ENCODE measurements around the gene MAGI1.

Gene MAGI1

DNA sequence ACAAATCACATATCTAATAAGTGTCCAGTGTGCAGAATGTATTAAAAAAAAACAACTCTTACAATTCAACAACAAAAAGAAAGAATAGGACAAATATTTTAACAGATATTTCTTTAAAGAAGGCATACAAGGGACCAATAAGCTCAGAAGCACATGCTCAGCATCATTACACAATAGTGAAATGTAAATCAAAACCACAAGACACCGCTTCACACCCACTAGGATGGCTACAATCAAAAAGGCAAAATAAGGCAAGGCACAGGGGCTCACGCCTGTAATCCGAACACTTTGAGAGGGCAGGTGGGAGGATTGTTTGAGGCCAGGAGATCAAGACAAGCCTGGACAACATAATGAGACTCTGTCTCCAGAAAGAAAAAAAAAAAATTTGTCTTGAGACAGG is 255.6 kb downstream of the MAGI1 start:
- Histone ChIP-seq H3K4me3 (ENCODE audit: insufficient read depth, low read length, poor library complexity, severe bottlenecking) (no peak overlapping the region), H3K9me3 (ENCODE audit: insufficient read depth, low read length) (no peaks in the 10 kb centered on the region), H3K36me3 (ENCODE audit: low read length) (no peaks in the 10 kb centered on the region), H3K9ac (ENCODE audit: low read length) (no peak overlapping the region), H3F3A (ENCODE audit: insufficient read depth) (no peaks in the 10 kb centered on the region), H2AFZ (ENCODE audit: low read depth, low read length, severe bottlenecking) (no peak overlapping the region), H3K79me2 (ENCODE audit: insufficient read depth, low read length) (no peaks in the 10 kb centered on the region), H3K4me2 (ENCODE audit: low read depth, low read length, poor library complexity, severe bottlenecking) (no peak overlapping the region), H3K27me3 (ENCODE audit: low read length) (no peaks in the 10 kb centered on the region), H3K27ac (ENCODE audit: low read depth, low read length) (no peak overlapping the region), H3K9me2 (replicated peaks; ENCODE audit: insufficient read depth, low read length) (no peaks in the 10 kb centered on the region), H4K20me1 (ENCODE audit: low read depth, low read length) (no peaks in the 10 kb centered on the region)
- TF ChIP-seq CTCF (IDR thresholded peaks at IDR 0.05; ENCODE audit: insufficient read depth, low read length, poor library complexity, severe bottlenecking): no peak
- TF ChIP-seq EZH2phosphoT487 (conservative IDR thresholded peaks at IDR 0.05; ENCODE audit: low read length): no peak

- Histone ChIP-seq H2AFZ (ENCODE audit: low read depth, low read length, severe bottlenecking) (no peak overlapping the region), H3K27ac (ENCODE audit: low read depth, low read length) (no peak overlapping the region), H3K79me2 (ENCODE audit: insufficient read depth, low read length) (no peaks in the 10 kb centered on the region), H3K9me2 (replicated peaks; ENCODE audit: insufficient read depth, low read length) (no peaks in the 10 kb centered on the region), H3K4me2 (ENCODE audit: low read depth, low read length, poor library complexity, severe bottlenecking) (no peak overlapping the region), H3K36me3 (ENCODE audit: low read length) (no peaks in the 10 kb centered on the region), H3F3A (ENCODE audit: insufficient read depth) (no peaks in the 10 kb centered on the region), H3K27me3 (ENCODE audit: low read length) (no peaks in the 10 kb centered on the region), H4K20me1 (ENCODE audit: low read depth, low read length) (no peaks in the 10 kb centered on the region), H3K4me3 (ENCODE audit: insufficient read depth, low read length, poor library complexity, severe bottlenecking) (no peak overlapping the region), H3K9ac (ENCODE audit: low read length) (no peak overlapping the region), H3K9me3 (ENCODE audit: insufficient read depth, low read length) (no peaks in the 10 kb centered on the region)
- TF ChIP-seq EZH2phosphoT487 (conservative IDR thresholded peaks at IDR 0.05; ENCODE audit: low read length) (no peak), CTCF (IDR thresholded peaks at IDR 0.05; ENCODE audit: insufficient read depth, low read length, poor library complexity, severe bottlenecking) (no peak)
Measured at GRCh38 chr3:65781594-65781993, 257.1 kb downstream of the MAGI1 start.

DNA sequence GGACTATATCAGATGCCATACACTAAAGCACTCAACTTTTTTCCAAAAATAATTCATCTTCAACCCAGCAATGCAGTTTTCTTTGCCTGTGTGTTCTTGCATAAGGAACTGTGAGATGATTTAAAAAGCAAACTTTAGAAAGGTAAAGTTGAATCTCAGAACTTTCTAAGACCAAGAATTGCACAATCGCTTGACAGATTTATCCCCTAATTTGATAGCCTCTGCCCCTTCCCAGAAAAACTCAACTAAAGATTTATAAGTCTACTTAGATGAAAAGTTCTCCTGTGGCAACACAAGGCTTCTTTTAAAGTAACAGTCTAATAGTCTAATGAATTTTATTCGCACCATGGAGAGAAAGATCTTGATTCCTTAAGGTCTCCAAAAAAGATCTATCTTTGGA is 259.3 kb downstream of the MAGI1 start:
- no peak overlapping the region for H3K4me3 ChIP-seq (ENCODE audit: insufficient read depth, low read length, poor library complexity, severe bottlenecking)
- no peaks in the 10 kb centered on the region for H3K9me3 ChIP-seq (ENCODE audit: insufficient read depth, low read length)
- no peak overlapping the region for H3K4me2 ChIP-seq (ENCODE audit: low read depth, low read length, poor library complexity, severe bottlenecking)
- H3K79me2 ChIP-seq (ENCODE audit: insufficient read depth, low read length): no peaks in the 10 kb centered on the region
- H3K9ac ChIP-seq (ENCODE audit: low read length): no peak overlapping the region
- no peak overlapping the region for H2AFZ ChIP-seq (ENCODE audit: low read depth, low read length, severe bottlenecking)
- no peaks in the 10 kb centered on the region for H3F3A ChIP-seq (ENCODE audit: insufficient read depth)
- no peaks in the 10 kb centered on the region for H4K20me1 ChIP-seq (ENCODE audit: low read depth, low read length)
- H3K27ac ChIP-seq (ENCODE audit: low read depth, low read length): no peak overlapping the region
- no peaks in the 10 kb centered on the region for H3K9me2 ChIP-seq (replicated peaks; ENCODE audit: insufficient read depth, low read length)
- TF ChIP-seq CTCF (IDR thresholded peaks at IDR 0.05; ENCODE audit: insufficient read depth, low read length, poor library complexity, severe bottlenecking): no peak
- TF ChIP-seq EZH2phosphoT487 (conservative IDR thresholded peaks at IDR 0.05; ENCODE audit: low read length): no peak
- H3K36me3 ChIP-seq (ENCODE audit: low read length): no peaks in the 10 kb centered on the region
- H3K27me3 ChIP-seq (ENCODE audit: low read length): no peaks in the 10 kb centered on the region

GRCh38 chr3:65778968-65779367 is 259.8 kb downstream of the MAGI1 start:
- Histone ChIP-seq H3K9me2 (replicated peaks; ENCODE audit: insufficient read depth, low read length) (no peaks in the 10 kb centered on the region), H3K27me3 (ENCODE audit: low read length) (no peaks in the 10 kb centered on the region), H3K27ac (ENCODE audit: low read depth, low read length) (no peak overlapping the region), H3K4me3 (ENCODE audit: insufficient read depth, low read length, poor library complexity, severe bottlenecking) (no peak overlapping the region), H3K79me2 (ENCODE audit: insufficient read depth, low read length) (no peaks in the 10 kb centered on the region), H3K9me3 (ENCODE audit: insufficient read depth, low read length) (no peaks in the 10 kb centered on the region), H3F3A (ENCODE audit: insufficient read depth) (no peaks in the 10 kb centered on the region), H3K4me2 (ENCODE audit: low read depth, low read length, poor library complexity, severe bottlenecking) (no peak overlapping the region), H3K36me3 (ENCODE audit: low read length) (no peaks in the 10 kb centered on the region), H4K20me1 (ENCODE audit: low read depth, low read length) (no peaks in the 10 kb centered on the region), H2AFZ (ENCODE audit: low read depth, low read length, severe bottlenecking) (no peak overlapping the region), H3K9ac (ENCODE audit: low read length) (no peak overlapping the region)
- TF ChIP-seq EZH2phosphoT487 (conservative IDR thresholded peaks at IDR 0.05; ENCODE audit: low read length): no peak
- TF ChIP-seq CTCF (IDR thresholded peaks at IDR 0.05; ENCODE audit: insufficient read depth, low read length, poor library complexity, severe bottlenecking): no peak
